Subcutaneous adipose tissue (tissue), 4 donors: ENCODE data around the gene METTL6. TPM values are rescaled to one million over a fixed set of nuclear protein-coding genes. Genes with fewer than 3 reads are reported as not detected.

Experiments
- total RNA-seq, 4 donors: library from RNA; depleted of rRNA; stranded (reverse); fragments of >200 nt; gene quantifications; one replicate each; pipeline ENCODE4 v1.1.0, GENCODE V29; 2016
- TF ChIP-seq, protein P1 (sequence below): fragments of 450-650 bp; IDR thresholded peaks from one replicate; pipeline ENCODE4 v1.5.1; 2016; ENCODE audit warnings: low read depth, mild to moderate bottlenecking, control low read depth, antibody characterized with exemption, moderate library complexity

METTL6 gene, protein sequence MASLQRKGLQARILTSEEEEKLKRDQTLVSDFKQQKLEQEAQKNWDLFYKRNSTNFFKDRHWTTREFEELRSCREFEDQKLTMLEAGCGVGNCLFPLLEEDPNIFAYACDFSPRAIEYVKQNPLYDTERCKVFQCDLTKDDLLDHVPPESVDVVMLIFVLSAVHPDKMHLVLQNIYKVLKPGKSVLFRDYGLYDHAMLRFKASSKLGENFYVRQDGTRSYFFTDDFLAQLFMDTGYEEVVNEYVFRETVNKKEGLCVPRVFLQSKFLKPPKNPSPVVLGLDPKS
- 10 to 100 TPM in 3 of 4 donors, 1 to 10 TPM in 1; 6.0 to 15.8 (median 13.1) TPM for total RNA-seq

DNA sequence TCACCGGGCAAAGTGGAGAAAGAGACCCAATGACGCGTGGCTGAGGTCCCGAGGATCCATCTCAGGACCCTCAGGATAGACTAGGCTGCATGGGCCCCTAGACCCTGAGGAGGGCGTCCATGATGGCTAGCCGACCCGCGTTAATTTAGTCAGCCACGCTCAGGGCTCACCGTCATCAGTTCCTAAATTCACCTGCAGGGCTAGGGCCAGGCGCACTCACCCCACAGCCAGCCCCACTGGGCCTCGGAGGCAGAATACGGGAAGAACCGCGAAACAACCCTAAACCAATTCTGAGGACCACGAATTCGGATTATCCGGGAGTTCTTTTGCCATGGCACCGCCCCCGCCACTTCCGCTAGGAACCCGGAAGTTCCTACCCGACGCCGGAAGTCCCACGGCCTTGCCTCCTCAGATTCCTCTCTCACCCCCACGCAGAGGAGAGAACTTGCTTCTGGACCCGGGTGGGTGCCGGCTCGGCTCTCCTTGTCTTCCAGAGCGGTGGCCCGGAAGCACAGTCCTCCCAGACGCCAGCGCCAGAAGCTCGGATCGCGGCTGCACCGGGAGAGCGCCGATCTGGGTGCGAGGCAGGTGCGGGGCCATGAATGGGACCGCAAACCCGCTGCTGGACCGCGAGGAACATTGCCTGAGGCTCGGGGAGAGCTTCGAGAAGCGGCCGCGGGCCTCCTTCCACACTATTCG is at the start of gene METTL6, which contains the start of gene EAF1:
Gene METTL6 (minus strand): TSS at position 363 of the 699 bp plus-strand sequence. CDS start 1,033 bp downstream, outside the sequence.
Gene EAF1 (plus strand): TSS at position 417 of the 699 bp plus-strand sequence. CDS start 182 bp downstream, at position 599.
- TF ChIP-seq, protein P1, sequence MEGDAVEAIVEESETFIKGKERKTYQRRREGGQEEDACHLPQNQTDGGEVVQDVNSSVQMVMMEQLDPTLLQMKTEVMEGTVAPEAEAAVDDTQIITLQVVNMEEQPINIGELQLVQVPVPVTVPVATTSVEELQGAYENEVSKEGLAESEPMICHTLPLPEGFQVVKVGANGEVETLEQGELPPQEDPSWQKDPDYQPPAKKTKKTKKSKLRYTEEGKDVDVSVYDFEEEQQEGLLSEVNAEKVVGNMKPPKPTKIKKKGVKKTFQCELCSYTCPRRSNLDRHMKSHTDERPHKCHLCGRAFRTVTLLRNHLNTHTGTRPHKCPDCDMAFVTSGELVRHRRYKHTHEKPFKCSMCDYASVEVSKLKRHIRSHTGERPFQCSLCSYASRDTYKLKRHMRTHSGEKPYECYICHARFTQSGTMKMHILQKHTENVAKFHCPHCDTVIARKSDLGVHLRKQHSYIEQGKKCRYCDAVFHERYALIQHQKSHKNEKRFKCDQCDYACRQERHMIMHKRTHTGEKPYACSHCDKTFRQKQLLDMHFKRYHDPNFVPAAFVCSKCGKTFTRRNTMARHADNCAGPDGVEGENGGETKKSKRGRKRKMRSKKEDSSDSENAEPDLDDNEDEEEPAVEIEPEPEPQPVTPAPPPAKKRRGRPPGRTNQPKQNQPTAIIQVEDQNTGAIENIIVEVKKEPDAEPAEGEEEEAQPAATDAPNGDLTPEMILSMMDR = no peak

DNA sequence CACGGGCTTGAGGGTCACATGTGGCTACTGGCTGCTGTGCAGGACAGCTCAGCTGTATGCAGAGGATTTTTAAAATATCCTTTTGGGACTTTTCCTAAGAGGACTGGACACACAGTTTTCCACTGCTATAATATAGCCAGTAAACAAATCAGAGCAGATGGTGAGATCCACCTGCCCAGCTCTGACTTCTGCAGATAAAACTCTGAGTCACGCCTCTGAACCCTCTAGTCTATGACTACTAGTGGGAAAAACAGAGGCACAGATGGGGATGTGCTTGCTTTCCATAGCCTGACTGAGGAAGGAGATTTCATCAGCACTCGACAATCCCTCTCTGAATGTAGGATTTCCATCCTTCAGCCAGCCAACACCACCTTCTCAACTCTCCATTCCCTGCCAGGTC is 49.0 kb upstream of the METTL6 start:
- TF ChIP-seq, protein P1 = no peak

DNA sequence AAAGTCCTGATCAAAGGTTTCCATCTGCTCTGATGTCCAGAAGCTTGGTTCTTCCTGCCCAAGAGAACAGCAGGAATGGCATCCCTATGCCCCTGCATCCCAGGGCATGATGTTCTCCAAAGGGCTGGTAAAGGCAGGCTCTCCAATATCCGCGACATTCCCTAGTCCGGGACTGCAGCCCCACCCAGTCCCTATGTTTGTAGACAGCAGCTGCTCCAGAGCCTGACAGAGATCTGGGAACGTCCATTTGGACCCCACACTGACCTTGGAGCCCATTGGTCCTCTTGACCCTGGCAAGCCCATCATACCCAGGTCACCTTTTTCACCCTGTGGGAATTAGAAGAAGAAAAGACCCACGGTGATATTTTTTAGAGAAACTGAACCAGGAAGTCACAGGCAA is 47.8 kb upstream of the METTL6 start:
- TF ChIP-seq, protein P1 = no peak

DNA sequence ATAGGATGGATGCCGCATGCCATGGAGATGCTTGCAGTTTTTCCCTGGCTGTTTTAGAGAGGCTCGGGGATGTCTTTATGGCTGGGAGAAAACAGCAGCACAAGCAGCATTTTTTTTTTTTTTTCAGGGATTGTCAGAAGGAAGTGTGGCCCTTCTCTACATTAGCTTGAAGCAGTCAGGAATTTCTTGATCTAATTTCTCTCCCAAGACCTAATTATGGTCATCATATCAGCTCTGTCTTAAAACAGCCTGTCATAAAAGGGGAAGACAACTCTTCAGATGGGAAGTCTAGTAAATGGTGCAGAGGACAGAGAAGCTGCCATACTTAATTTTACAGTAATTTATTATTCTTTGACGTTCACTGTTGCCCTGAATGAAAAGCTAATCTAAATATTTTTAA is 44.5 kb upstream of the METTL6 start:
- TF ChIP-seq, protein P1 = no peak

DNA sequence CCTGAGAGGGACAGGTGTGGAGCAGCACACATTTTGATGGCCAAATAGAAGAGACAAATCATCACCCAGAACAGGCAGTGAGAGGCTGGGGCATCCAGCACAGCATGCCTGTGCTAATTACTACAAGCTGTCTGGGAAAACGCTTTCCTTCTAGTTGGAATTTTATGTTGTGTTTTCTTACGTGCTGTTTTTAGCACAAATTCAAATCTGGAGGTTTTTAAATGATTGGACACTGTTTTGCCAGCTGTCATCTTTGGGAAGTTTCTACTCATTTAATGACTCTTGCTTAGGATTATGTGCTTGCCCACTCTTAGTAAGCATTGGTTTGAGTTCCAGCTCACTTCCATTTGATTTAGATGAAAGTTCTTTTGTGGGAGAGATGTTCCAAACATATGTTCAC is 43.5 kb upstream of the METTL6 start:
- TF ChIP-seq, protein P1 = no peak

DNA sequence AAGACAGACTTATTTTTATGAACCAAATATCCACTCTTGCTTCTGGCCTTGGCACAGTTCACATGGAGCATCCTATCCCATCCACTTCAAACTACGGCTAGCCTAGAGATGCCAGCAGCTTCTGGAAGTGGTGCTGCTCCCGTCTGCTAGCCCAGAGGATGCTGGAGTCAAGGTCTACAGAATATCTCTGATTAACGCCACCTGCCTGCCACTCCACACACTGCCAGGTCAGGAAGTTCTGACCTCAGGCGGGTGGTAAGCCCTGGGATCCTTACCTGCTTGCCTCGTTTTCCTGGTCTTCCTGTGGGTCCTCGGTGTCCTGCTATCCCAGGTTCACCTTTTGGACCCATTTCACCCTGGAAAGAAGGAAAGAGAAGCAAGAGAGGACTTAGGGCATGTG is 42.9 kb upstream of the METTL6 start:
- TF ChIP-seq, protein P1 = no peak

DNA sequence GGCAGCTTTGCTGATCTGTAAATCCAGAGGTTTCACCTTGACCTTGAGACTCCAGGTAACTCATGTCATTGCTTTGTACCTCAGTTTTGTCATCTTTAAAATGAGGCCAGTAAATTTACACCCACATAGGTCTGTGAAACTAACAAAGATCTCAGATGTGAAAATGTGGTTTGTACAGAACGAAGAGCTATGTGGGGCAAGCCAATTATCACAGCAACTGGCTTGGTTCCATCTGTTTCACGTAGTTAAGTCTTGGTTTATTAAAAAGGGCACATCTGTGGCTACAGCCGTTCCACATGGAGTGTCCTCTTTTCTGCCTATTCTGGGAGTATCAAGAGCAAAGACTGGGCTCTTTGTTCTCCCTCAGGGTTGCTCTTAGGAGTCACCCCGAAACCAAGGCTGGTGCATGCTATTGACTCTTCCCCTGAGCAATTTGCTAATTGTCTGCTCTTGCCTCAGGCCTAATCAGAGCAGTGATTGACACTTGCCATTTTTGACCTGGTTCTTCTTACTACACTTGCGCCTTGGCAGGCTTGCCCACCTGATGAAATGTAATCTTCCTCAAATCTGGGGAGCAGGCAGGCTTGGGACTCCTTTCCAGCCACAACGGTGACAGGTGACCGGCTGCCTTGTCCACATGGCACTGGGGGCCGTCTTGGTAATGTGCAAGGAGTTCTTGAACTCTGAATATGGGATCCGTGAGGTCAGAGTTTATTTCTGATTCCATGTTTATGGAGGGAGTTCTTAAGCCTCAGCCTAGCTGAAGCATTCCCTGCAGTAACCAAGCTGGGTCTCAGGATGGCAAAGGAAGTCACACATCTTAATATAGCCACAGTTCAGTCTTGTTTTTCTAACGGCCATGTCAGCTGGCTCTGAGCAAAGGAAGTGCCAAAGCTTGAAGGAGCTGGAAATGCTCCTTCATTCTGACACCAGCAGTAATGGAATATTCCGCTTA is 40.2 kb upstream of the METTL6 start:
- TF ChIP-seq, protein P1 = no peak
